HG03139 (cell line): ENCODE measurements around the gene FLVCR1.
"Not testable (repeated sequence)": the region's sequence is repeated elsewhere in the genome, so short reads cannot be mapped to it uniquely, and the experiment has no call there.

Experiments
- ATAC-seq: cut with Tn5 transposase; IDR thresholded peaks from one replicate; pipeline ENCODE4 v1.9.1; 2021; ENCODE audit not compliant: unreplicated experiment

The FLVCR1 gene

DNA sequence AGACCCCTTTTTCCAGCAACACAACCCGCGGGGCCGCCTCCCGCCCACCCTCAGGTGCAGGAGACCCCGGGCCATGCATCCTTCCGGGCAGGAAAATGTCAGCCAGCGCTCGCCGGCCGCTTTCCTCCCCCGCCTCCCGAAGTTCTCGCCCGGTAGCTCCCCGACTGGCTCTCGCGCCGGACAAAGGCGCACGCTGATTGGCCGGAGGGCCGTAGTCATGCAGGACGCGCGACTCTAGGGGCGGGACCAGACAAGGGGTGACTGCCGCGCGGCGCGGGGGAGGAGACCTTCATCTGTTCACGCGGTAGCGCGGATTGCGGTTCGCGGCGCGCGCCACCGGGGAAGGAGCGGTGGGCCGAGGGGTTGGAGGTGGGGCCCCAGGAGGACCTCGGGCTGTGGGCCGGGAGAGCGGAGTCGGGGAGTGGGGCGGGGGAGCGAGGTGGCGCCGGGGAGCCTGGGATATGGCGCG lies at the start of gene FLVCR1:
Gene FLVCR1, plus strand, starts transcription at position 284 of the 469 bp plus-strand sequence. Its CDS starts 178 bp downstream, at position 462.
- peak; percentile 97 for ATAC-seq

DNA sequence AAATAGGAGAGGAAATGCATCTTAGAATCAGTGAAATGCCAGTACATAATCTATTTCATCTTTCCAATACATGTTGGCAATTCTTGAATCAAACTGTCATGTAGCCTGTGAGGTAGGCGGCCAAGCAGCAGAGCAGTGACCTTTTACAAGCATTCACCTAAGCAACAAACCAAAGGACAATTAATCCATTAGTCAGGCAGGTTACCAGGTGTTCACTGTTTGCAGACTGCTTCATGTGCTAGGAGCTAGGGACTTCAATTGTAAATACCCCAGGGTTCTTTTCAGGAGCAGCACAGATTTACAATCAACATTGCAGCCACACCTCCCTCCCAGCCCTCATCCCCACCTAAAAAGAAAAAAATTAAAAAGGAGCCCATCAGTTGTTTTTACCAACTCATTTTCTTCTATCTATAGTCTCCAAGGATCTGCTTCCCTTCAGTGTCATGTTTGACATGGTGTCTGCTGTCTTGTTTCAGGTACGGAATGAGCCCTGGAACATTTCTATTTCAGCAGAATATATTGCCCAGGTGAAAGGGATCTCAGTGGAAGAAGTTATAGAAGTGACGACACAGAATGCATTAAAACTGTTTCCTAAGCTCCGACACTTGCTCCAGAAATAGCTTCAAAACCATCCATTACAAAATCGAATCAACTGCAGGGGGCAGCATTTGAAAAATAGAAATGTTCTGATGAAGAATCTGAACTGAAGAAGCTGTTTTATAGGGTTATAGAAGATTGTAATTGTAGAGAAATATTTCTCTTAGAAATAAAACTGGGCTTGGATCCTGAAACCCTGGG lies 43.3 kb upstream of the FLVCR1 start:
- no peak for ATAC-seq

DNA sequence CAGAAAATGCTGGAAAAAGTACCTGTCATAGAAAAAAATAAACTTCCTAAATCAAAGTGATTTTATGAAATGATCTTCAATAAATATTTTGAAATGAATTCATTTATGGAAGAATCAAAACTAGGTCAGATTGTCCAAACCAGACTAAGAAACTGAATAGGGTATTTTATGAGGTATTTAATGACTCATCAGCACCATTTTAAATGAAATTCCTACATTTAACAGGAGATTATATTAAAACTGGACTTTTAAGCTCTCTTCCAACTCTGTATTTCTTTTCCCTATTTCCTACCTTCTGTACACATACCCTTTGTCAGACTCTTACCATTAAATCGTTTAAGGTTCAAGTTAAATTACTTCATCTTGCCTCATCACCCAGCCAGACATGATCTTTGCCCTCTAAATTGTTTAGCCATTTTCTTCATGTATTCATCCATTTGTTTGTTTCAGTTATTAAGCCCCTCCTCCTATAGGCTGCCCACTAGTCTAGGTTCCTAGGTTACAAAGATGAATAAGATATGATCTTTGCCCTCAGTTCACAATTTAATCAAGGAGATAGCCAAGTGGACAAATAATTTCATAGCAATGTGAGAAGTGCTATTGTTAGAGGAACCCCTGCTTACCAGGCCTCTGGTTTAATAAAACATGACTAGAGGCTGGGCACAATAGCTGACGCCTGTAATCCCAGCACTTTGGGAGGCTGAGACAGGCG lies 41.4 kb upstream of the FLVCR1 start:
- ATAC-seq: no peak

DNA sequence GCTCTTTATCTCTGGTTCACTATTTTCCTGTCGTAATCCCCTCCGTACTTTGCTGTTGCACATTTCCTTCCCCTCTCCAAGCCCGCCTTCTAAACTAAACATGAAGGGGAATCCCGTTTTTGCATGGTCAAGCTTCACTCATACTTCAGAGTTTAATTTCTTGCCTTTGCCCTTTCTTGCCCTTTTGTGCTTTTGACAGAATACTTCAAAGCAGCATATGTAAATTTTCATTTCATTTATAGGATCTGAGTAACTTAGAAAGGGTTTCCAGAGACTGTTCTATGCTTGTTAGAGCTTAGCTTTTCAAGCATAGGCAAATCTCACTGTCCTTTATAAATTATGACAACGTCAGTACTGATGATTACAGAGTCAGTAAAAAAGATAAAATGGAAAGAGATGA lies 38.3 kb upstream of the FLVCR1 start:
- ATAC-seq: peak; percentile 48

DNA sequence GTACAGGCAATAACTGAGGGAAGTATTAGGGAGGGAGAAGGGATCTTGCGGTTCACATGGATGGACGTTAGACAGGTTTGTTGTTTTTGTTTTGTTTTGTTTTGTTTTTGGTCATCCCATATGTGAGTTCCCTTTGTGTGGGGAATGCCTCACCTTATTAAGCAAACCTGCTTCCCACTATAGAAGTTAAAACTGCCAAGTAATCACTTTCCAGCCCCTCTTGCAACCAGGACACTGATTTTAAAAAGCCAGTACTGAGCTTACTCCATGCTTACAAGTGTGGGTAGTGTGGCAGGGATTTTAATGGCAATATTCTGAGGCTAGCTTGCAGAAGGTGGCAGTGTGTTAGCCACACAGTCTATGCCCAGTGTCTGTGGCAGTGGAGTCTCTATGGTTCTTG lies 37.1 kb upstream of the FLVCR1 start:
- ATAC-seq: no peak

DNA sequence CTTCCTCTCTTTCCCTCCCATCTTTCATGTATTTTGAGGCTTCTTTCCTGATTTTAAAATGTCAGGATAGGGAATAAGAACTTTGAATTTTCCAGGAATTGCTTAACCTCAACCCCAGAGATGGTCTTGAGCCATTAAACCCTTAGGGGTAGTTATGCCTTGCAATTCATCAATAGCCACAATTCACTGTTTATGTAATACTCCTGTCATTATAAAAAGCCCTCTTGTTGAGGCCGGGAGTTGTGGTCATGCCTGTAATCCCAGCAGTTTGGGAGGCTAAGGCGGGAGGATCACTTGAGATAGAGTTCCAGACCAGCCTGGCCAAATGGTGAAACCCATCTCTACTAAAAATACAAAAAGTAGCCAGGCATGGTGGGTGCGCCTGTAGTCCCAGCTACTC lies 35.1 kb upstream of the FLVCR1 start:
- no peak for ATAC-seq

DNA sequence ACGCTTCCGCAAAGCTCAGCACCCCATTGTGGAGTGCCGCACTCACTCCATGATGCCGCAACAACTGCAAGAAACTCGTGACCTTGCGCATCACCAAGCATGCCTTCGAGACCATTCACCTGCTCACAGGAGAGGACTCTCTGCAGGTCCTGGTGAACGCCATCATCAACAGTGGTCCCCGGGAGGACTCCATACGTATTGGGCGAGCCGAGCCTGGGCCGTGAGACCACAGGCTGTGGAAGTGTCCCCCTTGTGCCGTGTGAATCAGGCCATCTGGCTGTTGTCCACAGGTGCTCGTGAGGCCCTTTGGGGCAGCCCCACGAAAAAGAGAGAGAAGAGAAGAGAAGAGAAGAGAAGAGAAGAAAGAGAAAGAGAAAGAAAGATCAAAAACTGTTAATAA lies 33.9 kb upstream of the FLVCR1 start:
- ATAC-seq: no peak

DNA sequence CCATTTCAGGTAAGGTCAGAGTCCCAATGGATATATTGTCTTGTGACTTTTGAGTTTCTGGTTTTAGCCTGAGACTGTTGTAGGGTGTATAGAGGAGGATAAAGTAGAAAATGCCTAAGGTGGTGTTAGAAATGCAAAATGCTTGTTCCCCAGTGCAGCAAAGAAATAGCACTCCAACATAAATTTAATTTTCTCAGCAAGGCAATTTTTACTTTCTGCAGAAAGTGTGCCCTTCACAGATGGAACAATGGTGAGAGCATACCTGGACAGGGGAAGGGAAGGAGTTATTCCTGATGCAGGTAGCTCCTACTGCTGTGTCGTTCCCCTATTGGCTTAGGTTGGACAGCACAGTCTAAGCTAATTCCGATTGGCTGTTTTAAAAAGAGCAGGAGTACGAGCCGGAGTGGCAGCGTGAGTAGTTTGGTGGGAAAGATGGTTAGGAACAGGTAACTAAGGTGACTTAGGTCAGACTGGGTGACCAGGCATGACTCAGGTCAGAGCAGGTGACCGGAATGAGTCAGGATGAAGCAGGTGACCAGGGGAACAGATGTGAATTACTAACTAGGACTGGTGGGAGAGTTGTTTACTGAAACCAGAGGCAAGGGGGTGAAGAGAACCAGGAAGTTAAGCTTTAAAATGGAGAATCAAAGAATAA lies 32.1 kb upstream of the FLVCR1 start:
- no peak for ATAC-seq

DNA sequence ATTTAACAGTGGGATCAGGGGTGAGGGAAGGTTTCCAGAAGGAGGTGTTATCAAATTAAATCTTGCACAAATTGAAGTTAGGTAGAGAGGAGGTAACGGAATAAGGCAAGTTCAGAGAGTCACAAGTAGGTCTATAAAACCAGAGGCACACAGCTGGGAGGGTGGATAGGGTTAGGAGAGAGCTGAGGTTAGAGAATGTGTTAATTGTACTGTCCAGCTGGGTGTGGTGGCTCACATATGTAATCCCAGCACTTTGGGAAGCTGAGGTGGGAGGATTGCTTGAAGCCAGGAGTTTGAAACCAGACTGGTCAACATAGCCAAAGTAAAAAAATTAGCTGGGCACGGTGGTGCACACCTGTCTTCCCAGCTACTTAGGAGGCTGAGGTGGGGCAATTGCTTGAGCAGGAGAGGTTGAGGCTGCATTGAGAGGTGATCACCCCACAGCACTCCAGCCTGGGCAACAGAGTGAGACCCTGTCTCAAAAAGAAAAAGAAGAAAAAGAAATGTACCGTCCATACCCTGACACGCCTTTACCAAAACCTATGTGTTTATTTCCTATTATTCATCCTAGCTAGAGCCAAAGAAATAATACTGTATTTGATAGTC lies 30.8 kb upstream of the FLVCR1 start:
- ATAC-seq: no peak

DNA sequence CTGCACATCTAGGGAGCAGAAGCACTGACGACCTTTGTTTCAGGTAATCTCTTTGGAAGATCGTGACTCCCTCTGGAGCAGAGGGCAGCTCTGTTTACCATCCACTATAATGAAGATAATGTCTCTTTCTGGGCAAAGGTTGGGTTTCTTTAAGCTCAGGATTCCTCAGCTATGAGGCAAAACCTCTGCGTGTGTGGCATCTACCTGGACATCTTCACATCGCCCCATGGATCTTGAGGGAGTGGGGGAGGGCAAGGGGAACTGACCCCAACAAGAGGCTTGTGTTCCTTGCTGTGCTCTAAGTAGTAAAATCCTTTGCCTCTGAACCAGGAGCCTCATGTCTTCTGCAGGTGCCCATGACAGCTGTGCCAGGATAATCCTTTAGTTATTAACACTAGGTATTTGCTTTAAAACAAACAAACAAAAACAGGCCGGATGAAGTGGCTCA lies 30.2 kb upstream of the FLVCR1 start:
- no peak for ATAC-seq

DNA sequence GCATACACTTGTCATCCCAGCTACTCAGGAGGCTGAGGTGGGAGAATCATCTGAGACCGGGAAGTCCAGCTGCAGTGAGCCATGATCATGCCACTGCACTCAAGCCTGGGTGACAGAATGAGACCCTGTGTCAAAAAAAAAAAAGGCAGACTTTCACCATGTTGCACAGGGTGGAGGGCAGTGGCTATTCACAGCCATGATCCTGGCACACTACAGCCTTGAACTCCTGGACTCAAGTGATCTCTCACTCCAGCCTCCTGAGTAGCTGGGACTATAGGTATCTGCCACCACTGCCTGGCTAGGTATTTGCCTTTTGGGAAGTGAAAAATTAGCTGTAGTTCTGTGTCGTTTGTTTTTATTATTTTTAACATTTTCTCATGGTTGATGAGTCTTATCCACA lies 29.7 kb upstream of the FLVCR1 start:
- ATAC-seq: no peak

DNA sequence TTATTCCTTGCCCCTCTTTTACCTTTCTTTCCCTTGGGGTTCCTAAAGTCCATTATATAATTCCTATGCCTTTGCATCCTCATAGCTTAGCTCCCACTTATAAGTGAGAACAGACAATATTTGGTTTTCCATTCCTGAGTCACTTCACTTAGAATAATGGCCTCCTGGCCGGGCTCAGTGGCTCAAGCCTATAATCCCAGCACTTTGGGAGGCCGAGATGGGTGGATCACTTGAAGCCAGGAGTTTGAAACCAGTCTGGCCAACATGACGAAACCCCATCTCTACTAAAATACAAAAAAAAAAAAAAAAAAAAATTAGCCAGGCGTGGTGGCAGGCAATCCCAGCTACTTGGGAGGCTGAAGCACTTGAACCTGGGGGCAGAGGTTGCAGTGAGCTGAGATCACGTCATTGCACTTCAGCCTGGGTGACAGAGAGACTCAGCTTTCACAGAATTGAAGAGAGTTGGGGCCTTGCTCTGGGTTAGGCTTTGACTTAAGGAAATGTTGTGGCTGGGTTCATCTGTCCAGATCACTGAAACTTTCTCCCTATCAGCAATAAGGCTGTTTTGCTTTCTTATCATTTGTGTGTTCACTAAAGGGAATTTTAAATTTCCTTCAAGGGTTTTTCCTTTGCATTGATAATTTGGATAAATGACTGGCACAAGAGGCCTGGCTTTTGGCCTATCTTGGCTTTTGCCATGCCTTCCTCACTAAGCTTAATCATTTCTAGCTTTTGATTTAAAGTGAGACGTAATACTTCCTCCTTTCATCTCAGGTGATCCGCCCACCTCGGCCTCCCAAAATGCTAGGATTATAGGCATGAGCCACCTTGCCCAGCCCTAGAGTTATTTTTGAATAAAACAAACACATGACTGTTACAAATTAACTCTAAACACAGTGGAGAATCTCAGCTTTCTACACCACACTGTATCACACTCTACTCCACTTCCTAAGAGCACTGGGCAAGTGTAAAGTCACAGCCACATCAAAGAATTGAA lies 24.6 kb upstream of the FLVCR1 start:
- ATAC-seq: peak; percentile 90

DNA sequence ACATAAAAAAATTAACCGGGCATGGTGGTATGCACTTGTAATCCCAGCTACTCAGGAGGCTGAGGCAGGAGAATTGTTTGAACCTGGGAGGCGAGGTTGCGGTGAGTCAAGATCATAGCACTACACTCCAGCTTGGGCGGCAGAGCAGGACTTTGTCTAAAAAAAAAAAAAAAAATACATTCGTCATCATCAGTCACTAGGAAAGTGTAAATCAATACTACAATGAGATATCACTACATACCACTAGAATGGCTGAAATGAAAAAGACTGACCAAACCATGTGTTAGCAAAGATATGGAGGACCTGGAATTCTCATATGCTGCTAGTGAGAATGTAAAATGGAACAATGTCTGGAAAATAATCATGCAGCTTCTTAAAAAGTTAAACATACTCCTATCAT lies 19.9 kb upstream of the FLVCR1 start:
- no peak for ATAC-seq

DNA sequence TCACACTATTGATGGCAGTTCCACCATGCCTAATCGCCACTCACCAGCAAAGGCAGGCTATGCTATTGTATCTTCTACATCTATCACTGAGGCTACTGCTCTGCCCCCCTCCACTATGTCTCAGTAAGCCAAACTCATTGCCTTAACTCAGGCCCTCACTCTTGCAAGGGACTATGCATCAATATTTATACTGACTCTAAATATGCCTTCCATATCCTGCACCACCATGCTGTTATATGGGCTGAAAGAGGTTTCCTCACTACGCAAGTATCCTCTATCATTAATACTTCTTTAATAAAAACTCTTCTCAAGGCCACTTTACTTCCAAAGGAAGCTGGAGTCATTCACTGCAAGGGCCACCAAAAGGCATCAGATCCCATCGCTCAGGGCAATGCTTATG lies 13.6 kb upstream of the FLVCR1 start:
- ATAC-seq: not testable (repeated sequence)

DNA sequence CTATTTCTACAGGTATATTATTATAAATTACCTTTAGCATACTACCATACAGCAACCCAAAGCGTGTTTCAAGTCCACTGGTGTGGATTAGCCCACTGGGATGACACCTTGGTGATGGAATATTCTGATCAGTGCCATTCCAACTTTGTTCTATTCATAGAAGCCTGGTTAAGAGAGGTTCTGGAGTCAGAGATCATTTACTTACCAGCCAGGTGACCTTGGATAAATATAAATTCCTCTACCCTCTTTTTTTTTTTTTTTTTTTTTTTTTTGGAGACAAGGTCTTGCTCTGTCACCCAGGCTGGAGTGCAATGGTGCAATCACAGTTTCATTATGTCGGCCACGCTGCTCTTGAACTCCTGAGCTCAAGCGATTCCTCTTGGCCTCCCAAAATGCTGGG lies 10.5 kb upstream of the FLVCR1 start, which contains the start of gene SPATA45:
Gene SPATA45, minus strand, starts transcription at position 101 of the 400 bp plus-strand sequence. CDS start 11,500 bp downstream, outside the sequence.
- no peak for ATAC-seq

DNA sequence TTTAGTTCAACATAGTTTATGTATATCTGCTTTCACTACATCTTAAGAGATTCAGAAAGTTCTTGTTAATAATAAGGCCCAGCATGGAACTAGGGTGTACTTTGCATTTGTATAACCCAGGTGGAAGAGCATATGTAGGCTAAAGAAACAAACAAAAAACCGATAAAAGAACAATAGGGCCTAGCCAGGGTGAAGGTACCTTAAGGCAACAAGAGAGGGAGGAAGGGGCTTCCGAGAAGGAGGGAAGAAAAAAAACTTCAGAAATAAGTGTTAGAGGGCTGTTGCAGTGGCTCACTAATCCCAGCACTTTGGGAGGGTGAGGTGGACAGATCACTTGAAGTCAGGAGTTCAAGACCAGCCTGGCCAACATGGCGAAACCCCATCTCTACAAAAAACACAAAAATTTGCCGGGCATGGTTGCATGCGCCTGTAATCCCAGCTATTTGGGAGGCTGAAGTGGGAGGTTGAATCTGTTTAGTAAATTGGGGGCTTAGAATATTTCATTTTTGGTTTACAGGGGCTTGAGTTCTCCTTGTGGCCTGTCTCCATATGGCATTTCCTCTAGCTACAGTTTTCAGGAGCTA lies 5.9 kb upstream of the FLVCR1 start:
- ATAC-seq: no peak

DNA sequence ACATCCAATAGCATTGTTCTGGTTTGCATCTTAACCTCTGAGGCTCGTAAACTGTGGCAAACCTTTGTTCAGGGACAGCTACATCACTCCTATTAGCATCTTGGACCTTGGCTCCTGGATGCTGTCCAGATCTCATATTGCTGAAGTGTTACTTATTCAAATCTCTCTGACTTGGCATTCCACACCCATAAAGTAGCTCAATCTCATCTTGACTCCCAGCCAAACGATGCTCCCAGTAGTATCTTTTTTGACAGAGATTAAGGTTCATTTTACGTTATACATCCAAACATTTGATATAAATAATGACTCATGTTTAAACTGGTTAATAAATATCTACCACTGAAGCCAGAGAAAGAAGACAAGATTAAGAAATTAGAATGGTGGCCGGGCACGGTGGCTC lies 4.4 kb upstream of the FLVCR1 start:
- ATAC-seq: no peak

DNA sequence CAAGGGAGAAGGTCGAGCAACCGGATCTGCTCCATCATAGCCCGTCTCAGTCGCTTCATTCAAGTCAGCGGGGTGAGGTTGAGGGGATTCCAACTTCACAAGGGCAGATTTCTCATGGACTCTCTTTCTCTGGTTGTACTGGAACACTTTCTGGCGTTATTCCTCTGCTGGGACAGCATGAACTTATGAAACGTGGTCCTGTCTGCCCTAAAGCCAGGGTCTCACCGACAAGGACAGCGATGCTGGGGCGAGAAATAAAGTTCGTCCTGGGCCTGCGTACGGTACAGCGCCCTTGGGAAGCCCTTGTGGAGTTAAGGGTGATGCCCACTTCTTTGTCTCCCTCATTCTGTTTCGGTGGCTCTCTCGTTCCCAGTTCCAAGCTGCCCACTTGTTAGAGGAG lies 1.3 kb upstream of the FLVCR1 start:
- no peak for ATAC-seq

DNA sequence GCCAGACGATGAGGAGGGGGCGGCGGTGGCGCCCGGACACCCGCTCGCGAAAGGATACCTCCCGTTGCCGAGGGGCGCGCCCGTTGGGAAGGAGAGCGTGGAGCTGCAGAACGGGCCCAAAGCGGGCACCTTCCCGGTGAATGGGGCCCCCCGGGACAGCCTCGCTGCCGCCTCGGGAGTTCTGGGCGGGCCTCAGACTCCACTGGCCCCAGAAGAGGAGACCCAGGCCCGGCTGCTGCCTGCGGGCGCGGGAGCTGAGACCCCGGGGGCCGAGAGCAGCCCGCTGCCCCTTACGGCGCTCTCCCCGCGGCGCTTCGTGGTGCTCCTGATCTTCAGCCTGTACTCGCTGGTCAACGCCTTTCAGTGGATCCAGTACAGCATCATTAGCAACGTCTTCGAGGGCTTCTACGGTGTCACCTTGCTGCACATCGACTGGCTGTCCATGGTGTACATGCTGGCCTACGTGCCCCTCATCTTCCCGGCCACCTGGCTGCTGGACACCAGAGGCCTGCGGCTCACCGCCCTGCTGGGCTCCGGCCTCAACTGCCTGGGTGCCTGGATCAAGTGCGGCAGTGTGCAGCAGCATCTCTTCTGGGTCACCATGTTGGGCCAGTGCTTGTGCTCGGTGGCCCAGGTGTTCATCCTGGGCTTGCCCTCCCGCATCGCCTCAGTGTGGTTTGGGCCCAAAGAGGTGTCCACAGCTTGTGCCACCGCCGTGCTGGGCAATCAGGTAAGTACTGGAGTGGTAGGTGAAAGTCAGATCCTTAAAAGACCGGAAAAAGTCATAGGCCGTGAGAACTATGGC lies 588 bp downstream of the FLVCR1 start:
- peak; percentile 15 for ATAC-seq
